AG04450 (cell line): ENCODE results near the gene ARHGAP32. TPM values are rescaled to one million over a fixed set of nuclear protein-coding genes. Genes with fewer than 3 reads are reported as not detected.

Experiments
- CTCF ChIA-PET: fragments of 300-600, 350-600 bp; formaldehyde crosslinking; extraction: SDS; loops from one replicate; lab custom pipeline; 2022; ENCODE audit warnings: antibody characterized with exemption, inconsistent platforms; lab: Charles Lee
- POLR2A ChIA-PET: fragments of 350-600 bp; formaldehyde crosslinking; extraction: SDS; loops from one replicate; lab custom pipeline; 2021; ENCODE audit warnings: antibody characterized with exemption, inconsistent platforms; lab: Yijun Ruan, JAX
- DNase-seq: peaks from one replicate; pipeline ENCODE4 v3.0.0-alpha.2; 2011; ENCODE audit warnings: low read depth, low spot score
- H3K27ac ChIP-seq: one replicate; pipeline ENCODE4 v1.5.1; 2012; ENCODE audit warnings: low read depth, low read length, control low read depth
- H3K27me3 ChIP-seq: one replicate; pipeline ENCODE4 v1.6.0; 2012; ENCODE audit warnings: low read length; ENCODE audit not compliant: control insufficient read depth, insufficient read depth
- H3K4me3 ChIP-seq: 2 replicates; pipeline ENCODE4 v1.5.1; 2011; ENCODE audit warnings: mild to moderate bottlenecking, low read depth, low read length, control low read depth
- H3K9me3 ChIP-seq: 2 replicates; pipeline ENCODE4 v1.5.1; 2012; ENCODE audit warnings: low read length; ENCODE audit not compliant: control insufficient read depth, insufficient read depth
- polyA plus RNA-seq: library from polyadenylated mRNA; depleted of rRNA; stranded (reverse); fragments of >200 nt; gene quantifications from 2 replicates; pipeline ENCODE4 v1.2.3, GENCODE V29; 2011
- TF ChIP-seq, protein P1 (sequence below): IDR thresholded peaks from 2 replicates; pipeline ENCODE4 v1.5.1; 2011; ENCODE audit warnings: low read depth, low read length, control low read depth, inconsistent platforms

The ARHGAP32 gene
- polyA plus RNA-seq, 1 experiment = 7.5 TPM

DNA sequence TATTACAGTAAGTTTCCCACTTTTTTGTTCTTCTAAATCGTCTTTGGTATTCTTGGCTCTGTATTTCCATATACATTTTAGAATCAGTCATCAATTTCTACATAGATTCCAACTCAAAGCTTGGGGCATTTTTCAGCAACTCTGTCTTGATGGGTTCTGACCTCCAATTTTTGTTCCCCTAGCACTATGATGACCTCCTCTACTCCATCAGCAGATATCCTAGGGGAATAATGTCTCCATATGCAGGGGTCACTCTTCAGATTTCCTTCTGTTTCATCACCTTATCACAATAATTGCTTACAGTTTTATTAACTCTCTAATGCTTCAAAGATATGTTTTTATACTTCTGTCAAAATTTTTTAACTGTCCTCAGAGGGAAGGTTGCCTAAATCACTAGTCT, 158.1 kb downstream of the ARHGAP32 start:
- Histone ChIP-seq H3K27me3 (no peaks in the 10 kb centered on the region), H3K4me3 (no peak overlapping the region), H3K9me3 (no peaks in the 10 kb centered on the region; the same call in 1 of the 2 replicates), H3K27ac (no peak overlapping the region)
- no peak for DNase-seq
- ChIA-PET CTCF (interaction anchor here (1.0 to 1.6 kb wide), 2 partner anchors 78 to 298 kb away, joined by 3 to 4 read pairs; no protein-coding TSS in a partner anchor), POLR2A (no interaction called here)
- TF ChIP-seq, protein P1, sequence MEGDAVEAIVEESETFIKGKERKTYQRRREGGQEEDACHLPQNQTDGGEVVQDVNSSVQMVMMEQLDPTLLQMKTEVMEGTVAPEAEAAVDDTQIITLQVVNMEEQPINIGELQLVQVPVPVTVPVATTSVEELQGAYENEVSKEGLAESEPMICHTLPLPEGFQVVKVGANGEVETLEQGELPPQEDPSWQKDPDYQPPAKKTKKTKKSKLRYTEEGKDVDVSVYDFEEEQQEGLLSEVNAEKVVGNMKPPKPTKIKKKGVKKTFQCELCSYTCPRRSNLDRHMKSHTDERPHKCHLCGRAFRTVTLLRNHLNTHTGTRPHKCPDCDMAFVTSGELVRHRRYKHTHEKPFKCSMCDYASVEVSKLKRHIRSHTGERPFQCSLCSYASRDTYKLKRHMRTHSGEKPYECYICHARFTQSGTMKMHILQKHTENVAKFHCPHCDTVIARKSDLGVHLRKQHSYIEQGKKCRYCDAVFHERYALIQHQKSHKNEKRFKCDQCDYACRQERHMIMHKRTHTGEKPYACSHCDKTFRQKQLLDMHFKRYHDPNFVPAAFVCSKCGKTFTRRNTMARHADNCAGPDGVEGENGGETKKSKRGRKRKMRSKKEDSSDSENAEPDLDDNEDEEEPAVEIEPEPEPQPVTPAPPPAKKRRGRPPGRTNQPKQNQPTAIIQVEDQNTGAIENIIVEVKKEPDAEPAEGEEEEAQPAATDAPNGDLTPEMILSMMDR = no peak

DNA sequence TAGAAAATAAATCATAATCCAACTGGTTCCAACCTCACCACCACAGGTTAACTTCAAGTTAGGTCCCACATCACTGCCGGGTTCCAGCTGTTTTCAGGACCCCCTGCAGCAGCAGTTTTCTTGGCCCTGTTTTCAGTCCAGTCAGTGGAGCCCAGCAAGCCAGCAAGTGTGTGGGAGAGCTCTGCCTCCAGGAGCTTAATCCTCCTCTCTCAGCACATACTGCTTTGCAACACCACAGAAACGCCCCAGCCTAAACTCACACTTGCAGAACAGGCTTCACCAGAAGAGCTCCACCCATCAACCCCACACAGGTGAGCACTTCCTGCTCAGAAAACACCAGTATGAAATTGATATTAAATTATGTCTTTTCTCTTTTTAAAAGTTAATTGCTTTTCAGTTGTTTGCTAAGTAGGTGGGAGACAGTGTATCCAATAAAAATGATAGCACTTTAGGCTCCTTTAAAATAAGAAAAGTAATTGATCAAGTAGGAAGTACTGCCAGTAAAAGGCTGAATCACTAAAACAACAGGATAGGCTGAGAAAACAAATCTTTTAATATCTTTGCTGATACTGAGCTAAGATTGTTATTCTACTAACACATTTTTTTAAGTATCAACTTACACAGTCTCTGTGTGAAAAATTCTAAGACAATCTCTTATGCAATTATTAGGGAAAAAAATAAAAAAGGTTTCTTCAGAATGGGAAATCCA, 168.0 kb downstream of the ARHGAP32 start:
- no peak overlapping the region for H3K27ac ChIP-seq
- TF ChIP-seq, protein P1 = no peak
- DNase-seq = no peak
- no peaks in the 10 kb centered on the region for H3K9me3 ChIP-seq
- POLR2A ChIA-PET = no interaction called here
- H3K4me3 ChIP-seq = no peak overlapping the region
- CTCF ChIA-PET = interaction anchor here (0.5 kb wide), 1 partner anchor 186 kb away, joined by 3 read pairs; no protein-coding TSS in a partner anchor
- no peaks in the 10 kb centered on the region for H3K27me3 ChIP-seq

DNA sequence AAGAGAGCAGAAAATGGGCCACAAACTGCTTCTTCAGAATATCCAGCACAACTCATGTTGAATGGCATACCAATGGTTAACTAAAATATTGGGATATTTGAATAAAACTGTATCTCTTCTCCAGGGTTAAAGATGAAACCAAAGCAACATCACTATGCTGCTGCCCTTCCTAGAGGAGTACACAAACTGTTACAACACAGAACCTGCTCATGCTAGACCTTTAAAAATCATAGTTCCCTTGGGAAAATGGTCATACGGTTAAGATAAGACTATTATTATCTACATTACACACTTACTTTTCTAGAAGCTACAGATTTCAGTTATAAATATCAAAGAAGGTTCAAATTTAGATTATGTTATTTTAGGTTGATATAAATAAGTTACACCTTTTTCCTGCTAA, 170.8 kb downstream of the ARHGAP32 start:
- CTCF ChIA-PET = no interaction called here
- no peak for DNase-seq
- POLR2A ChIA-PET = no interaction called here
- TF ChIP-seq, protein P1 = no peak
- H3K4me3 ChIP-seq = no peak overlapping the region
- no peak overlapping the region for H3K27ac ChIP-seq
- H3K27me3 ChIP-seq = no peaks in the 10 kb centered on the region
- H3K9me3 ChIP-seq = no peaks in the 10 kb centered on the region

DNA sequence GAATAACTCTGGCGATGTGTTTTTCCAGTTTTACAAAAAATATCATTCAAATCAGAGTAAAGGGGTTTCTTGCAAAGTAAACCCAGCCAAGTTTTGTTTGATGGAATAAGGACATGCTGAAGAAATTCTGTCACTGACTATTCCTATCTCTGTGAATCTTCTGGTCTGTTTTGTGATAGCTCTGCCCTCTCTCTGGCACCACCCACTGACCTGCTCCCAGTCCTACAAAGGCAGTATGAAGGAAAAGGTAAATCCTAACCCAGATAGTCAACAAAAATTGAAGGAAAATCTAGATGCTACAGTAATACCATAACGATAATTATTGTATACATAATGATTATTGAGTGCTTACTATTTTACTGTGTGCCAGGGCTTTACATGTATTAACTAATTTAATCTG, 173.1 kb downstream of the ARHGAP32 start:
- no peak for DNase-seq
- CTCF ChIA-PET = no interaction called here
- Histone ChIP-seq H3K27ac (no peak overlapping the region), H3K9me3 (no peaks in the 10 kb centered on the region), H3K4me3 (no peak overlapping the region), H3K27me3 (no peaks in the 10 kb centered on the region)
- POLR2A ChIA-PET = no interaction called here
- TF ChIP-seq, protein P1 = no peak

DNA sequence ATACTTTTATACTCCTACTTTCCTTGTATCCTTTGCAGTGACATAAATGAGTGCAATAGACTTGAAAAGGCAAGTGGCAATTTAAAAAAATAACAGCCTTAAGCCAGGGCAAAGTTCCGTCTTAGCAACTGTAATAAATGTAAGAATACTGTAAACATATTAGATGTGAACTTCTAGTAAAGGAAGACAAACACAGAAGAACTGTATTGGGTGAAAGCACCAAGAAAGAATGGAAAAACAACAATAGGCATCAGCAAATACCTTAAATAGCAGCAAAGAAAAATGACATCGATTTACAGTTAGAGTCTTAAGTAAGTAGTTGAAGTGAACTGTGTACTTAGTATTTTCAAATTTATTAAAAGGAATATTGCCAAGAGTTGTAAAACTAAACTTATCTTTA, 174.0 kb downstream of the ARHGAP32 start:
- TF ChIP-seq, protein P1 = no peak
- ChIA-PET POLR2A (no interaction called here), CTCF (no interaction called here)
- no peak overlapping the region for H3K27ac ChIP-seq
- DNase-seq = no peak
- no peaks in the 10 kb centered on the region for H3K27me3 ChIP-seq
- no peak overlapping the region for H3K4me3 ChIP-seq
- no peaks in the 10 kb centered on the region for H3K9me3 ChIP-seq
